Uterus (tissue), 4 donors: ENCODE measurements around the gene PSPH. TPM values are rescaled to one million over a fixed set of nuclear protein-coding genes. Genes with fewer than 3 reads are reported as not detected.

Experiments
- DNase-seq, 2 donors: peaks; one replicate each; pipeline ENCODE4 v3.0.0-alpha.2; 2019 to 2020
- H3K27ac ChIP-seq, 2 donors: fragments of 200-600 bp; sonication (generic); 1 replicate in 1 of 2; 2 replicates in 1 of 2; pipeline ENCODE4 v1.5.1; 2016 to 2018
- H3K27me3 ChIP-seq, 2 donors: fragments of 200-600 bp; sonication (generic); one replicate each; pipeline ENCODE4 v1.5.1; 2018 to 2019; ENCODE audit warnings: control low read depth in 1 of 2
- H3K36me3 ChIP-seq, 2 donors: fragments of 200-600 bp; sonication (generic); one replicate each; pipeline ENCODE4 v1.5.1; 2019; ENCODE audit warnings: control low read depth in 1 of 2
- H3K4me1 ChIP-seq, 2 donors: fragments of 200-600 bp; sonication (generic); one replicate each; pipeline ENCODE4 v1.5.1; 2018 to 2019; ENCODE audit warnings: control low read depth in 1 of 2
- H3K4me3 ChIP-seq, 2 donors: fragments of 200-600 bp; sonication (generic); 1 replicate in 1 of 2; 2 replicates in 1 of 2; pipeline ENCODE4 v1.5.1; 2018 to 2019; ENCODE audit warnings: mild to moderate bottlenecking in 1 of 2
- H3K9me3 ChIP-seq, 2 donors: fragments of 200-600 bp; sonication (generic); one replicate each; pipeline ENCODE4 v1.5.1; 2019; ENCODE audit warnings: control low read depth in 1 of 2
- CTCF ChIP-seq, 4 experiments: fragments of 200-600 bp in 2 of 4; fragments of 450-650 bp in 2 of 4; sonication (generic) in 2 of 4; IDR thresholded peaks; one replicate each; pipeline ENCODE4 v1.5.1; 2016 to 2019; ENCODE audit warnings: antibody characterized with exemption in 4 of 4, mild to moderate bottlenecking in 2 of 4, moderate library complexity in 1 of 4
- POLR2A ChIP-seq, 2 donors: fragments of 450-650 bp; IDR thresholded peaks; one replicate each; pipeline ENCODE4 v1.6.1; 2016; ENCODE audit warnings: antibody characterized with exemption in 2 of 2, mild to moderate bottlenecking in 1 of 2, moderate library complexity in 1 of 2
- intact Hi-C: fragments of 100-400 bp; cut with DNase I; formaldehyde crosslinking; loops from one replicate; pipeline ENCODE4 v1.15.1; 2023; ENCODE audit warnings: low total_unique reads
- total RNA-seq, 4 donors: library from RNA; depleted of rRNA in 3 of 4; stranded (reverse); fragments of >200 nt in 3 of 4; gene quantifications; one replicate each; pipeline versions ENCODE4 v1.1.0 to v1.2.4, GENCODE V29; 2014 to 2023
- donor health status: DM: yes; HTN: yes; CAD: no.

Gene PSPH
- total RNA-seq, 4 donors from 2014 or later: 4.5 to 25.6 (median 16.7) TPM

GRCh38 chr7:56063882-56064625 is 12.8 kb upstream of the PSPH start, which contains the start of gene SUMF2:
Gene SUMF2, plus strand, starts transcription at chr7:56064286. Its CDS starts 26 bp downstream, at chr7:56064312.
- intact Hi-C loops: no loop called here

DNA sequence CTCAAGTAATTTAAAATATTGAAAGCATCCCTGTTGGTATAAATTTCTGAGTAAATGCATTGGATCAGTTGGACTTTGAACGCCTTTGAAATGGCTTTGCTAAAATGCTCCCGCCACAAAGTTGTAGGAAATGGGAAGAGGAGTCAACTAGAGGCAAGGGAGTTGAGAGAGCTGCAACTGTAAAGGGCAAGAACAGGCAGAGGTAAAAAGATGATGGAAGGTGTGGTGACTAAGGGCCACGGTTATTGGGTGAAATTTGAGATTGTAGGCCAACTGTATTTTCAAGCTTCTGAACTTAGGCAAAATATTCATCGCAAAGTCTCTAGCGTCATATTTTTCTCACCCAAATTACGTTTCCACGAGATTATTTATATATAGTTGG is 12.2 kb upstream of the PSPH start:
- intact Hi-C loops: no loop called here
- no peaks in the 10 kb centered on the region for H3K36me3 ChIP-seq
- no peaks in the 10 kb centered on the region for H3K9me3 ChIP-seq
- TF ChIP-seq CTCF (IDR thresholded peaks at IDR 0.05): no peak
- no peak for TF ChIP-seq POLR2A (IDR thresholded peaks at IDR 0.05)
- peak overlapping the region; percentile 84 to 96 for H3K27ac ChIP-seq
- no peaks in the 10 kb centered on the region for H3K27me3 ChIP-seq
- DNase-seq: no peak
- H3K4me3 ChIP-seq: peak overlapping the region in 1 of 2 donors; percentile 86
- H3K4me1 ChIP-seq: no peaks in the 10 kb centered on the region

More at GRCh38 chr7:56063882-56064625, 12.8 kb upstream of the PSPH start, which contains the start of gene SUMF2:
- Histone ChIP-seq H3K27ac (peak within 1 kb of the TSS; percentile 84 to 96), H3K4me1 (no peaks in the 10 kb centered on the region), H3K9me3 (no peaks in the 10 kb centered on the region), H3K27me3 (no peaks in the 10 kb centered on the region), H3K36me3 (no peaks in the 10 kb centered on the region), H3K4me3 (peak within 1 kb of the TSS; percentile 79 to 86)
- TF ChIP-seq CTCF (IDR thresholded peaks at IDR 0.05): peak; percentile 26 to 47 (median 28)
- peak; percentile 56 to 85 for TF ChIP-seq POLR2A (IDR thresholded peaks at IDR 0.05)
- peak; percentile 89 to 92 for DNase-seq

DNA sequence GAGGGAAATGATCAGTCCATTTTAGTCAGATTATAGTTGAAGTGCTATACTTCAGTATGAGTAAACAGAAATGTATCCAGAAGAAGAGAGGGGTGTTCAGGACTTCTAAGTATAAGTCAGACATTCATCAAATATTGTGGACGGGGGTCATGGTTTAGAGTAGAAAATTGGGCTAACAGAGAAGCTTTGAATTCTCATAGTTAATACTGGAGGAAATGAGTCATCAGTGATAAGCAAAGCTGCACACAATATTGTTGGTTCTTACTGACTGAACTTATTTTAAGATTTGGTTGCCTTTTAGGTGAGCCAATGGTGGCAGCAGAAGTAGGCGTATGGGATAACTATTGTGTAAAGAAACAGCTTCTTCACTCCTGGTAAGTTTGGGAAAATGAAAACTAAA is 11.1 kb upstream of the PSPH start:
- TF ChIP-seq POLR2A (IDR thresholded peaks at IDR 0.05) (no peak), CTCF (IDR thresholded peaks at IDR 0.05) (no peak)
- H3K4me1 ChIP-seq: no peaks in the 10 kb centered on the region
- H3K4me3 ChIP-seq: no peak overlapping the region
- H3K27ac ChIP-seq: no peak overlapping the region
- intact Hi-C loops: no loop called here
- no peaks in the 10 kb centered on the region for H3K9me3 ChIP-seq
- H3K27me3 ChIP-seq: no peaks in the 10 kb centered on the region
- H3K36me3 ChIP-seq: no peaks in the 10 kb centered on the region
- DNase-seq: no peak

- intact Hi-C loops: no loop called here
- no peaks in the 10 kb centered on the region for H3K36me3 ChIP-seq
Measured at GRCh38 chr7:56053993-56054392, 2.7 kb upstream of the PSPH start.

More at GRCh38 chr7:56053993-56054392, 2.7 kb upstream of the PSPH start:
- H3K27me3 ChIP-seq: no peaks in the 10 kb centered on the region
- DNase-seq: no peak
- TF ChIP-seq POLR2A (IDR thresholded peaks at IDR 0.05) (no peak), CTCF (IDR thresholded peaks at IDR 0.05) (no peak)
- no peak overlapping the region for H3K27ac ChIP-seq
- H3K9me3 ChIP-seq: no peaks in the 10 kb centered on the region
- no peak overlapping the region for H3K4me3 ChIP-seq
- H3K4me1 ChIP-seq: no peaks in the 10 kb centered on the region
